Parathyroid adenoma (tissue), 2 donors: ENCODE data around the gene RO60.

Source experiments
- H2AFZ ChIP-seq: fragments of 300-600 bp; sonication (generic); one replicate; pipeline ENCODE4 v1.7.0; 2017; ENCODE audit warnings: antibody characterized with exemption, mild to moderate bottlenecking
- H3K27ac ChIP-seq: fragments of 300-600 bp; sonication (generic); one replicate; pipeline ENCODE4 v1.7.0; 2017
- H3K27me3 ChIP-seq: fragments of 300-600 bp; sonication (generic); one replicate; pipeline ENCODE4 v1.7.0; 2017; ENCODE audit warnings: low read length; ENCODE audit not compliant: control insufficient read depth, insufficient read depth
- H3K36me3 ChIP-seq: fragments of 300-600 bp; sonication (generic); one replicate; pipeline ENCODE4 v1.7.0; 2017; ENCODE audit warnings: low read length; ENCODE audit not compliant: control insufficient read depth, insufficient read depth
- H3K4me1 ChIP-seq: fragments of 300-600 bp; sonication (generic); one replicate; pipeline ENCODE4 v1.7.0; 2017; ENCODE audit warnings: control low read depth
- H3K4me2 ChIP-seq: fragments of 300-600 bp; sonication (generic); one replicate; pipeline ENCODE4 v1.7.0; 2017; ENCODE audit warnings: low read length
- H3K4me3 ChIP-seq: fragments of 300-600 bp; sonication (generic); one replicate; pipeline ENCODE4 v1.7.0; 2017; ENCODE audit warnings: low read depth, low read length
- H3K79me2 ChIP-seq: fragments of 300-600 bp; sonication (generic); one replicate; pipeline ENCODE4 v1.7.0; 2017; ENCODE audit warnings: control low read depth
- H3K9ac ChIP-seq: fragments of 300-600 bp; sonication (generic); one replicate; pipeline ENCODE4 v1.7.0; 2017; ENCODE audit warnings: mild to moderate bottlenecking
- H3K9me3 ChIP-seq: fragments of 300-600 bp; sonication (generic); one replicate; pipeline ENCODE4 v1.7.0; 2017; ENCODE audit warnings: low read length; ENCODE audit not compliant: control insufficient read depth
- TF ChIP-seq, protein P1 (sequence below): fragments of 300-600 bp; sonication (generic); IDR thresholded peaks from one replicate; pipeline ENCODE4 v1.7.0; 2017; ENCODE audit warnings: antibody characterized with exemption, mild to moderate bottlenecking
- donor health status: primary hyperparathyroidism.

RO60 gene

DNA sequence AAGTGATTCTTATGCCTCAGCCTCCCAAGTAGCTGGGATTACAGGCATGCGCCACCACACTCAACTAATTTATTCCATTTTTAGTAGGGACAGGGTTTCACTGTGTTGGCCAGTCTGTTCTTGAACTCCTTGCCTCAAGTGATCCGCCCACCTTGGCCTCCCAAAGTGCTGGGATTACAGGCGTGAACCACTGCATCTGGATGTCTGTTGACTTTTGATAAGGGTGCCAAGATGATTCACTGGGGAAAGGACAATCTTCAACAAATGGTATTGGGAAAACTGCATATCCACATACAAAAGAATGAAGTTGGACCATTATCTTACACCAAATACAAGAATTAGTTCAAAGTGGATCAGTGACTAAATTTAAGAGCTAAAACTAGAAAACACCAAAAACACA is 19.8 kb downstream of the RO60 start:
- Histone ChIP-seq H3K4me2 (no peak overlapping the region), H3K9ac (no peak overlapping the region), H3K27me3 (no peaks in the 10 kb centered on the region), H3K79me2 (peaks cover 4% of the 10 kb centered on the region), H3K4me3 (no peak overlapping the region), H3K27ac (no peak overlapping the region), H3K9me3 (no peaks in the 10 kb centered on the region), H3K4me1 (no peaks in the 10 kb centered on the region), H3K36me3 (no peaks in the 10 kb centered on the region), H2AFZ (no peak overlapping the region)
- TF ChIP-seq, protein P1, sequence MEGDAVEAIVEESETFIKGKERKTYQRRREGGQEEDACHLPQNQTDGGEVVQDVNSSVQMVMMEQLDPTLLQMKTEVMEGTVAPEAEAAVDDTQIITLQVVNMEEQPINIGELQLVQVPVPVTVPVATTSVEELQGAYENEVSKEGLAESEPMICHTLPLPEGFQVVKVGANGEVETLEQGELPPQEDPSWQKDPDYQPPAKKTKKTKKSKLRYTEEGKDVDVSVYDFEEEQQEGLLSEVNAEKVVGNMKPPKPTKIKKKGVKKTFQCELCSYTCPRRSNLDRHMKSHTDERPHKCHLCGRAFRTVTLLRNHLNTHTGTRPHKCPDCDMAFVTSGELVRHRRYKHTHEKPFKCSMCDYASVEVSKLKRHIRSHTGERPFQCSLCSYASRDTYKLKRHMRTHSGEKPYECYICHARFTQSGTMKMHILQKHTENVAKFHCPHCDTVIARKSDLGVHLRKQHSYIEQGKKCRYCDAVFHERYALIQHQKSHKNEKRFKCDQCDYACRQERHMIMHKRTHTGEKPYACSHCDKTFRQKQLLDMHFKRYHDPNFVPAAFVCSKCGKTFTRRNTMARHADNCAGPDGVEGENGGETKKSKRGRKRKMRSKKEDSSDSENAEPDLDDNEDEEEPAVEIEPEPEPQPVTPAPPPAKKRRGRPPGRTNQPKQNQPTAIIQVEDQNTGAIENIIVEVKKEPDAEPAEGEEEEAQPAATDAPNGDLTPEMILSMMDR: no peak

DNA sequence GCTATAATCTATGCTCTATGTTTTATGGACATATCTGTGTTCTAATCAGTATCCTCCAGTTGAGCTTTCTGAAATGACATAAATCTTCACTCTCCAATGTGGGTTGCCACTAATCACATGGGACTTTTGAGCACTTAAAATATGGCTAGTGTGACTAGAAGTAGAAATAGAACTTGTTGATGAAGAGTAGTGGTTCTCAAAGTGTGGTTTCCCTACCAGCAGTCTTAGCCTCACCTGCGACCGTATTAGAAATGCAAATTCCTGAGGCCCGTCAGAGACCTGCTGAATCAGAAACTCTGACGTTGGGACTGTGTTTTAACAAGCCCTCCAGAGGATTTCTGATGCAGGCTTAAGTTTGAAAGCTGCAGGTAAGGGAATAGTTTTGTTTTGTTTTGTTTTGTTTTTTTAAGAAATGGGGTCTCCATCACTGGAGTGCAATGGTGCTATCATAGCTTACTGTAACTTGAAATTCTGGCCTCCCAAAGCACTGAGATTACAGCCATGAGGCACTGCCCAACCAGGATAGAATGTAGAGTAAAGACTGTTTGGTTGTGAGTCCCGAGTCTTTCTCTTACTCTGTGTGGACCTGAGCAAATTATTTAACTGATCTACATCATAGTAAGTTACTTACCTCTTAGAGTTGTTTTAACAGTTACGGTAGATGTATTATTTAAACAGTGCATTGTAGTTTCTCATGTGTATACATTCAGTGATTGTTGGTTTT is 24.1 kb downstream of the RO60 start:
- Histone ChIP-seq H3K9ac (no peak overlapping the region), H3K9me3 (no peaks in the 10 kb centered on the region), H3K4me3 (no peak overlapping the region), H3K36me3 (no peaks in the 10 kb centered on the region), H3K27ac (no peak overlapping the region), H3K27me3 (no peaks in the 10 kb centered on the region), H3K4me1 (no peaks in the 10 kb centered on the region), H2AFZ (no peak overlapping the region), H3K4me2 (no peak overlapping the region), H3K79me2 (no peaks in the 10 kb centered on the region)
- TF ChIP-seq, protein P1: no peak

DNA sequence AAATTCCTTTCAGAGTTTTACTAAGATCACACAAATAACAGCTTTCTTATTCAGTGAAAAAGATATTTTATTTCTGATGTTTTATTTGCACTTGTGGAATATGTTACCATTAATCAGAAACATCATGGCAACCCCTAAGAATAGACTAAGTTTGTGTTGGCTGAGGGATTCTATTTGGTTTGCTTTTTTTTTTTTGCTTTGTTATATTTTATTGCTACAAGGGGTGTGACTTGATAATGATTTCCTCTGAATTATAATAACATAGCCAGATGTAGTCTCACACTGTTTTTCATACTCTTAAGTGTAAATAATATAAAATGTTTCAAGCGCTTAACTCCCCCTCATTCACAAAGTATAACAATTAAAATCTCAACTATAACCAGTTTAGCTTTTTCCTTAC is 25.9 kb downstream of the RO60 start:
- Histone ChIP-seq H3K27ac (no peak overlapping the region), H3K4me1 (no peaks in the 10 kb centered on the region), H3K27me3 (no peaks in the 10 kb centered on the region), H3K9me3 (no peaks in the 10 kb centered on the region), H3K4me2 (no peak overlapping the region), H3K9ac (no peak overlapping the region), H3K36me3 (no peaks in the 10 kb centered on the region), H3K4me3 (no peak overlapping the region), H2AFZ (no peak overlapping the region), H3K79me2 (no peaks in the 10 kb centered on the region)
- TF ChIP-seq, protein P1: no peak

DNA sequence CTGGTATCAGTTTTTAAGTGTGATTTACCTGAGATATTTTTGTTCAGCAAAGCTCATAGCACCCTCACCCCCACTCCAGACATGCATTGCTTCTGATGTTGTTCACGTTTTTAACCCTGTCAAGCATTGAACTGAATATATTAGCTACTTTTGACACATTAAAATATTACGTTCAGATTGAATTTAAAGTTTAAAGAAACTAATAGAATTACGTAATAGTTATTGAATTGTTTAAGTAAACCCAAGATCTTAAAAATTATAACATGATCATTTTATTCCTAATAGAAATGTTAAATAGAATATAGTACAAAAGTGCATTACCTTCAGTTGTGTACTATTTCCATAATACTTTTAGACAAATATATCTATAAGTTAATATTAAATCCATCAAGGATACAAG is 26.9 kb downstream of the RO60 start:
- no peaks in the 10 kb centered on the region for H3K27me3 ChIP-seq
- no peak overlapping the region for H3K4me2 ChIP-seq
- H3K79me2 ChIP-seq: no peaks in the 10 kb centered on the region
- no peaks in the 10 kb centered on the region for H3K36me3 ChIP-seq
- no peaks in the 10 kb centered on the region for H3K9me3 ChIP-seq
- H3K4me3 ChIP-seq: no peak overlapping the region
- no peak overlapping the region for H3K9ac ChIP-seq
- no peak overlapping the region for H3K27ac ChIP-seq
- H2AFZ ChIP-seq: no peak overlapping the region
- H3K4me1 ChIP-seq: no peaks in the 10 kb centered on the region
- TF ChIP-seq, protein P1: no peak

DNA sequence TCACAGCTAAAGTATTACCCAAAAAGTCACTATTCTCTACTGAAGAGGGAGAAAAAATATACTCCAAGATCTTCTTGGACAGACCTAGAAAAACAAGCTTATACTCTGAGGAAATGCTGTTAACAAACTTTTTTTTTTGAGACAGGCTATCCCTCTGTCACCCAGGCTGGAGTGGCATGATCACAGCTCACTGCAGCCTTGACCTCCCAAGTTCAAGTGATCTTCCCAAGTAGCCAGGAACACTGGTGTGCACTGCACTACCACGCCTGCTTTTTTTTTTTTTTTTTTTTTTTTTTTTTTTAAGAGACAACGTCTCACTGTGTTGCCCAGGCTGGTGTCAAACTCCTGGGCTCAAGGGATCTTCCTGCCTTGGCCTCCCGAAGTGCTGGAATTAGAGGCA is 28.5 kb downstream of the RO60 start:
- H3K9ac ChIP-seq: no peak overlapping the region
- H3K27me3 ChIP-seq: no peaks in the 10 kb centered on the region
- H2AFZ ChIP-seq: no peak overlapping the region
- TF ChIP-seq, protein P1: no peak
- no peak overlapping the region for H3K4me3 ChIP-seq
- H3K4me1 ChIP-seq: no peaks in the 10 kb centered on the region
- no peaks in the 10 kb centered on the region for H3K36me3 ChIP-seq
- no peak overlapping the region for H3K27ac ChIP-seq
- H3K9me3 ChIP-seq: no peaks in the 10 kb centered on the region
- no peaks in the 10 kb centered on the region for H3K79me2 ChIP-seq
- H3K4me2 ChIP-seq: no peak overlapping the region
